Neural crest cell (in vitro differentiated cells): ENCODE measurements around the gene KLF8. TPM values are rescaled to one million over a fixed set of nuclear protein-coding genes. Genes with fewer than 3 reads are reported as not detected.

Experiments used
- DNase-seq: peaks from one replicate; pipeline ENCODE4 v3.0.0; 2021; ENCODE audit warnings: low read depth, mixed read lengths, low spot score
- H3K27ac Mint-ChIP-seq: one replicate; pipeline ENCODE4 v1.8.0; 2021; ENCODE audit warnings: mild to moderate bottlenecking, mixed read lengths; ENCODE audit not compliant: unreplicated experiment
- H3K27me3 Mint-ChIP-seq: 2 replicates; pipeline ENCODE4 v1.8.0; 2021; ENCODE audit warnings: low read depth, mild to moderate bottlenecking, mixed read lengths
- H3K36me3 Mint-ChIP-seq: 2 replicates; pipeline ENCODE4 v1.8.0; 2021; ENCODE audit warnings: low read depth, mild to moderate bottlenecking, mixed read lengths
- H3K4me1 Mint-ChIP-seq: 2 replicates; pipeline ENCODE4 v1.8.0; 2021; ENCODE audit warnings: mixed read lengths
- H3K4me3 Mint-ChIP-seq: one replicate; pipeline ENCODE4 v1.8.0; 2021; ENCODE audit warnings: mild to moderate bottlenecking, mixed read lengths
- H3K9me3 Mint-ChIP-seq: 2 replicates; pipeline ENCODE4 v1.8.0; 2021; ENCODE audit warnings: mixed read lengths
- total RNA-seq: library from RNA; stranded (reverse); gene quantifications from 2 replicates; pipeline ENCODE4 v1.2.1, GENCODE V29; 2021
- TF ChIP-seq, protein P1 (sequence below): fragments of 200-600 bp; sonication (generic); conservative IDR thresholded peaks from 2 replicates; pipeline ENCODE4 v1.5.0; 2021; ENCODE audit warnings: antibody characterized with exemption, mild to moderate bottlenecking

The KLF8 gene
- total RNA-seq, 1 donor from 2014 or later = 2.6 TPM

DNA sequence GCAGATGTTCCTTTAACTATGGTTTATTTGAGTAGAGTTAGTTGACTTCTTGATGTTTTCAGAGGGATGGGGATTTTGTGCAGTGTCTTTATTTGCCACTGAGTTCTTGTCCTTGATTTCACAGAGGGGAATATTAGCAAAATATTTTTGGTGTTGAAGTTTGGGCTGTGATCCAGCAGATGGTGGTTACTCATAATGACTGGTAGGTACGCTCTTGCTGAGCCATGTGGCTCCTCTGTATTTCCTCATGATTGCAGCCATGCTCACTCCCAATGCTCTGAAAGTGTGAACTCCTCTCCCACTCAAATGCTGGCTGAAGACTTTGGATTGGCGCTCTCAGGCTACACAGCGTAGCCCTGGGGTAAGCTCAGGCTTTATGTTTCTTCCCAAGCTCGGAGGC lies 77.7 kb downstream of the KLF8 start:
- H3K27ac Mint-ChIP-seq = no peak overlapping the region
- peaks cover 1% of the 10 kb centered on the region for H3K9me3 Mint-ChIP-seq
- no peaks in the 10 kb centered on the region for H3K27me3 Mint-ChIP-seq
- no peaks in the 10 kb centered on the region for H3K4me1 Mint-ChIP-seq
- no peak overlapping the region for H3K4me3 Mint-ChIP-seq
- TF ChIP-seq, protein P1, sequence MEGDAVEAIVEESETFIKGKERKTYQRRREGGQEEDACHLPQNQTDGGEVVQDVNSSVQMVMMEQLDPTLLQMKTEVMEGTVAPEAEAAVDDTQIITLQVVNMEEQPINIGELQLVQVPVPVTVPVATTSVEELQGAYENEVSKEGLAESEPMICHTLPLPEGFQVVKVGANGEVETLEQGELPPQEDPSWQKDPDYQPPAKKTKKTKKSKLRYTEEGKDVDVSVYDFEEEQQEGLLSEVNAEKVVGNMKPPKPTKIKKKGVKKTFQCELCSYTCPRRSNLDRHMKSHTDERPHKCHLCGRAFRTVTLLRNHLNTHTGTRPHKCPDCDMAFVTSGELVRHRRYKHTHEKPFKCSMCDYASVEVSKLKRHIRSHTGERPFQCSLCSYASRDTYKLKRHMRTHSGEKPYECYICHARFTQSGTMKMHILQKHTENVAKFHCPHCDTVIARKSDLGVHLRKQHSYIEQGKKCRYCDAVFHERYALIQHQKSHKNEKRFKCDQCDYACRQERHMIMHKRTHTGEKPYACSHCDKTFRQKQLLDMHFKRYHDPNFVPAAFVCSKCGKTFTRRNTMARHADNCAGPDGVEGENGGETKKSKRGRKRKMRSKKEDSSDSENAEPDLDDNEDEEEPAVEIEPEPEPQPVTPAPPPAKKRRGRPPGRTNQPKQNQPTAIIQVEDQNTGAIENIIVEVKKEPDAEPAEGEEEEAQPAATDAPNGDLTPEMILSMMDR = no peak
- no peak for DNase-seq
- H3K36me3 Mint-ChIP-seq = peaks cover 3% of the 10 kb centered on the region

DNA sequence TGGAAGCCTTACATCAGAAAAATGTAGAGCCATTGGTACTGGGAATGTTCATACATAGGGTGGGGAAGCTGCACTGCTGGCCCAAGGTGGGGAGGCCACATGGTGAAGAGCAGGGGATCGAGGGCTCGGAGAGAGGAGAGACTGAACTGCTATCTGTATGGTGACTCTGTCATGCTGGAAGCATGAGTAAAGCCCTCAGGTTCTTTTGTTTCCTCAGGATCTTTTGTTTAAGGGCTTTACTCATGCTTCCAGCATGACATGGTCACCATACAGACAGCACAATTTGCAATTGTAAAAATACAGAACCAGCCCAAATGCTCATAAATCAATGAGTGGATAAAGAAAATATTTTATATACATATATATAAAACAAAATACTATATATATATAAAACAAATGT lies 78.4 kb downstream of the KLF8 start:
- H3K9me3 Mint-ChIP-seq = no peaks in the 10 kb centered on the region
- H3K4me3 Mint-ChIP-seq = no peak overlapping the region
- H3K27ac Mint-ChIP-seq = no peak overlapping the region
- no peaks in the 10 kb centered on the region for H3K4me1 Mint-ChIP-seq
- H3K27me3 Mint-ChIP-seq = no peaks in the 10 kb centered on the region
- H3K36me3 Mint-ChIP-seq = peaks cover 3% of the 10 kb centered on the region
- TF ChIP-seq, protein P1 = no peak
- no peak for DNase-seq

DNA sequence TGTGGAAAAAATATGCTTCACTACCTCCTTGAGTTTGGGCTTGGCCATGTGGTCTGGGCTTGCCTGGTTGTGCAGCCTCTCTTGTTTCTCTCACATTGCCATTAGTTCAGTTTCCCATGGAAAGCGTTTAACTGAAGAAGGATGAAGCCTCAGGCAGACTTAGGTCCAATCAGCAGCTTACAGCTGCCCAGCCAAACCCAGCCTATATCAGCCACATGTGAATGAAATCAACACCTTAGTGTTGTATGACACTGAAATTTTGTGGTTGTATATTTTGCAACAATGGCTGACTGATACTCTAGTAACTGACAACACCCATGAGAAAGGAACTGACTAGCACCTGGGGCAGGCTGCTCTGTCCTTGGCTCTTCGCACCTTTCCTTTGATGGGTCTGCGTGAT lies 81.2 kb downstream of the KLF8 start:
- Mint-ChIP-seq H3K27ac (no peak overlapping the region), H3K27me3 (no peaks in the 10 kb centered on the region), H3K4me3 (no peak overlapping the region), H3K9me3 (no peaks in the 10 kb centered on the region), H3K36me3 (no peaks in the 10 kb centered on the region), H3K4me1 (no peaks in the 10 kb centered on the region)
- DNase-seq = no peak
- TF ChIP-seq, protein P1 = no peak

DNA sequence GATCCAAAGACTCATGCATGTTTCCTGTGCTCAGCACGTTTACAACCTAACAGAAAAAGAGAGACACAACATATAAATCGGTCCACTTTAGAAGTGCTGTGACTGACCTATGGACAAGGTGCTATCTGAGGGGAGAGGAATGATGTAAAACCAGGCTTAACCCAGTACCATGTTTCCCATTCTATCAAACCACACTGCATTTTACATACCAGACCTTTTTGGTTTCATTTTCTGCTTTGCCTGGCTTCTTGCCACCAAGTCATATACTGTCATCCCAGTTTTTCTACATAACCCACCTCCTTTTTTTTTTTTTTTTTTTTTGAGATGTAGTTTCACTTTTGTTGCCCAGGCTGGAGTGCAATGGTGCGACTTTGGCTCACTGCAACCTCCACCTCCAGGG lies 82.2 kb downstream of the KLF8 start:
- Mint-ChIP-seq H3K9me3 (peaks cover under 1% of the 10 kb centered on the region), H3K27me3 (no peaks in the 10 kb centered on the region), H3K27ac (no peak overlapping the region), H3K36me3 (peaks cover under 1% of the 10 kb centered on the region), H3K4me1 (no peaks in the 10 kb centered on the region), H3K4me3 (no peak overlapping the region)
- TF ChIP-seq, protein P1 = no peak
- no peak for DNase-seq

DNA sequence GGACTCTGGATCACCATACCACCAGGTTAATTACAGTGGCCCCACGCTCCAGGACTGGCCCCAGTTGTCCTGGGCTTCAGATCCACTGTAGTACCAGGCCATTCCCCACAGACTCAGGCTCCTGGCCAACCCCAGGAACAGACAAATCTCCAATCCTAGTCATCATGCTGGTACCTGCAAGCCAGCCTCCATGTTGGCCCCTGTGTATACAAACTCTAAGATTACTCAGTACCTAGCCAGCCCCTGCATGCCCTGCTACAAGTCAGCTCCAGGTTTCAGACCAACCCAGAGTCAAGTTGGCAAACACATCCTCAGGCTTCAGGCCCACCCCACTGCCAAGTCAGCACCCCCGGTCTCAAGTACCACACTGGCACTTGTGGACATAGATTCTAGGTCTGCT lies 85.9 kb downstream of the KLF8 start:
- H3K4me3 Mint-ChIP-seq = no peak overlapping the region
- H3K27ac Mint-ChIP-seq = no peak overlapping the region
- H3K9me3 Mint-ChIP-seq = peaks cover 9% of the 10 kb centered on the region
- no peaks in the 10 kb centered on the region for H3K27me3 Mint-ChIP-seq
- H3K4me1 Mint-ChIP-seq = no peaks in the 10 kb centered on the region
- H3K36me3 Mint-ChIP-seq = peaks cover 5% of the 10 kb centered on the region
- TF ChIP-seq, protein P1 = no peak
- no peak for DNase-seq

DNA sequence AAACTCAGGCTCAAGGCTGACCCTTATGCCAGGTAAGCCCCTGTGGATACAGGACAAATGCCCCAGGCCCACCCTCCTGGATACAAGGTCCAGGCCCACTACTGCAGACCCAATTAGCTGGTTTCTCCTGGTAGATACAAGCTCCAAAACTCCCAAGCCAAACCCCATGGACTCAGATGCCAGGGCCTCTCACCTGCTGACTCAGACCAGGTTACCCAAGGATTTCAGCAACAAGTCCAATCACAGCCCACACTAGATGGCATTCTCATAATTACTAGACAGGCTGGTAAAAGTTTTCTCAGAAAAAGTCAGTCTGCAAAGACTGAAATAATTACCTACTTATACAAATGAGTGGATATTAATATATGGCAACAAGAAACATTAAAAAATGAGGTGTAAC lies 87.0 kb downstream of the KLF8 start:
- TF ChIP-seq, protein P1 = no peak
- no peak for DNase-seq
- H3K36me3 Mint-ChIP-seq = peaks cover 5% of the 10 kb centered on the region
- H3K4me1 Mint-ChIP-seq = no peaks in the 10 kb centered on the region
- H3K27me3 Mint-ChIP-seq = no peaks in the 10 kb centered on the region
- no peak overlapping the region for H3K27ac Mint-ChIP-seq
- H3K9me3 Mint-ChIP-seq = peaks cover 9% of the 10 kb centered on the region
- no peak overlapping the region for H3K4me3 Mint-ChIP-seq
